Measurements from ENCODE around the gene GOLT1B.
"Not testable (repeated sequence)": the region's sequence is repeated elsewhere in the genome, so short reads cannot be mapped to it uniquely, and the experiment has no call there.

GOLT1B gene

GRCh38 chr12:21501258-21502163, at the start of gene GOLT1B, which contains the start of gene RECQL:
Gene GOLT1B, plus strand, starts transcription at chr12:21501789. Its CDS starts 135 bp downstream, at chr12:21501924.
Gene RECQL, minus strand, starts transcription at chr12:21501635. Its CDS starts 2,065 bp downstream, at chr12:21499570.
- DNase-seq = peak; percentile 91 to 97

GRCh38 chr12:21453312-21453852, 48.2 kb upstream of the GOLT1B start:
- DNase-seq = no peak

- no peak for DNase-seq
These were observed 45.3 kb upstream of the GOLT1B start for GRCh38 chr12:21456291-21456780.

- DNase-seq = peak in 1 of 2 experiments; percentile 23
These were observed 42.1 kb upstream of the GOLT1B start for GRCh38 chr12:21459474-21459873.

- not testable (repeated sequence) for DNase-seq
These were observed 34.3 kb upstream of the GOLT1B start for GRCh38 chr12:21467334-21467733.

GRCh38 chr12:21471294-21471693, 30.3 kb upstream of the GOLT1B start:
- no peak for DNase-seq

- DNase-seq = no peak
These were observed 29.3 kb upstream of the GOLT1B start for GRCh38 chr12:21472197-21472823.

GRCh38 chr12:21475552-21475951, 26.0 kb upstream of the GOLT1B start:
- DNase-seq = no peak

GRCh38 chr12:21476949-21477348, 24.6 kb upstream of the GOLT1B start:
- no peak for DNase-seq

GRCh38 chr12:21478756-21479455, 22.7 kb upstream of the GOLT1B start:
- DNase-seq = no peak

GRCh38 chr12:21483531-21483930, 18.1 kb upstream of the GOLT1B start:
- DNase-seq = no peak

- no peak for DNase-seq
These were observed 15.6 kb upstream of the GOLT1B start for GRCh38 chr12:21485998-21486397.

- DNase-seq = no peak
These were observed 1.8 kb upstream of the GOLT1B start for GRCh38 chr12:21499765-21500164.

- DNase-seq = peak in 1 of 2 experiments; percentile 25
These were observed 767 bp upstream of the GOLT1B start for GRCh38 chr12:21500786-21501257.

- peak; percentile 2 to 35 for DNase-seq
These were observed 541 bp downstream of the GOLT1B start for GRCh38 chr12:21502164-21502496.

GRCh38 chr12:21502872-21503271, 1.3 kb downstream of the GOLT1B start:
- DNase-seq = no peak

GRCh38 chr12:21505888-21506287, 4.3 kb downstream of the GOLT1B start:
- no peak for DNase-seq

GRCh38 chr12:21507849-21508248, 6.3 kb downstream of the GOLT1B start:
- DNase-seq = no peak

- no peak for DNase-seq
These were observed 8.2 kb downstream of the GOLT1B start for GRCh38 chr12:21509768-21510167.

GRCh38 chr12:21516281-21516680, 14.7 kb downstream of the GOLT1B start:
- DNase-seq = no peak

- DNase-seq = no peak
These were observed 16.9 kb downstream of the GOLT1B start for GRCh38 chr12:21518451-21518850.

GRCh38 chr12:21521541-21521940, 20.0 kb downstream of the GOLT1B start:
- no peak for DNase-seq

GRCh38 chr12:21523148-21523547, 21.6 kb downstream of the GOLT1B start:
- no peak for DNase-seq

Data from NCI-H524 (cell line).